T-helper 1 cell (primary cell): ENCODE results near the gene GRIN2C.
"Not testable (repeated sequence)": the region's sequence is repeated elsewhere in the genome, so short reads cannot be mapped to it uniquely, and the experiment has no call there.

Experiments used
- DNase-seq, 5 donors: peaks; one replicate each; pipeline ENCODE4 v3.0.0-alpha.2; 2012 to 2020
- total RNA-seq, 4 donors: gene quantifications; one replicate each; lab custom pipeline; 2026; lab: John Stamatoyannopoulos, UW

The GRIN2C gene
- 0 to 0.15 (median 0) reads per million in 4 donors for total RNA-seq

- peak in 2 of 5 donors; percentile 21 to 40 for DNase-seq
Observed at GRCh38 chr17:74859459-74860228, at the start of gene GRIN2C. Gene GRIN2C, minus strand, starts transcription at chr17:74859885. Its CDS starts 4,793 bp downstream, at chr17:74855092.

GRCh38 chr17:74909097-74909496 lies 49.4 kb upstream of the GRIN2C start:
- DNase-seq, result not testable (repeated sequence)

GRCh38 chr17:74907012-74907411 lies 47.3 kb upstream of the GRIN2C start:
- no peak for DNase-seq

GRCh38 chr17:74906214-74906793 lies 46.6 kb upstream of the GRIN2C start:
- not testable (repeated sequence) for DNase-seq

GRCh38 chr17:74904687-74905409 lies 45.2 kb upstream of the GRIN2C start:
- DNase-seq, result no peak

- DNase-seq, result no peak
Observed at GRCh38 chr17:74903671-74904070, 44.0 kb upstream of the GRIN2C start.

- no peak for DNase-seq
Observed at GRCh38 chr17:74903034-74903433, 43.3 kb upstream of the GRIN2C start.

- no peak for DNase-seq
Observed at GRCh38 chr17:74901353-74902135, 41.9 kb upstream of the GRIN2C start.

GRCh38 chr17:74900208-74900607 lies 40.5 kb upstream of the GRIN2C start:
- DNase-seq, result no peak

- DNase-seq, result no peak
Observed at GRCh38 chr17:74898376-74898946, 38.8 kb upstream of the GRIN2C start.

GRCh38 chr17:74893936-74894671 lies 34.4 kb upstream of the GRIN2C start:
- DNase-seq, result no peak

GRCh38 chr17:74892974-74893911 lies 33.6 kb upstream of the GRIN2C start, which contains the start of gene FADS6:
Gene FADS6, minus strand, starts transcription at chr17:74893633. Its CDS starts 38 bp downstream, at chr17:74893595.
- peak in 1 of 5 donors; percentile 5 for DNase-seq

- no peak for DNase-seq
Observed at GRCh38 chr17:74892013-74892841, 32.5 kb upstream of the GRIN2C start.

- DNase-seq, result no peak
Observed at GRCh38 chr17:74890554-74890953, 30.9 kb upstream of the GRIN2C start.

GRCh38 chr17:74888469-74888868 lies 28.8 kb upstream of the GRIN2C start:
- DNase-seq, result no peak

GRCh38 chr17:74883241-74883745 lies 23.6 kb upstream of the GRIN2C start:
- no peak for DNase-seq

GRCh38 chr17:74882517-74883240 lies 23.0 kb upstream of the GRIN2C start:
- no peak for DNase-seq

- no peak for DNase-seq
Observed at GRCh38 chr17:74881073-74881472, 21.4 kb upstream of the GRIN2C start.
